Neural cell (in vitro differentiated cells): ENCODE measurements around the gene CRKL.

Experiments
- CTCF ChIP-seq: fragments of 450-650 bp; IDR thresholded peaks from 2 replicates; pipeline ENCODE4 v1.5.1; 2014; ENCODE audit warnings: antibody characterized with exemption, mild to moderate bottlenecking, moderate library complexity; ENCODE audit not compliant: poor library complexity, severe bottlenecking
- EZH2 ChIP-seq: fragments of 200-600, 300-800 bp; shearing (Covaris generic), sonication (generic); IDR thresholded peaks from 2 replicates; pipeline ENCODE4 v1.6.1; 2014; ENCODE audit warnings: antibody characterized with exemption, low read length, borderline replicate concordance, mild to moderate bottlenecking; ENCODE audit not compliant: insufficient read depth, poor library complexity, severe bottlenecking
- TAF1 ChIP-seq: IDR thresholded peaks from 2 replicates; pipeline ENCODE4 v1.6.1; 2012; ENCODE audit warnings: low read depth

GRCh38 chr22:20997536-20998257 lies 80.5 kb downstream of the CRKL start:
- TF ChIP-seq EZH2 (no peak), TAF1 (no peak), CTCF (no peak)
